Adrenal gland (tissue), 5 donors: ENCODE results near the gene ASIC3.

ENCODE experiments used
- CTCF ChIP-seq, 6 experiments: fragments of 450-650 bp in 4 of 6; fragments of 200-600 bp in 2 of 6; sonication (generic) in 1 of 6; IDR thresholded peaks; 1 replicate in 5 of 6; 2 replicates in 1 of 6; pipeline versions ENCODE4 v1.5.1 to v1.8.0; 2016 to 2021; ENCODE audit warnings: antibody characterized with exemption in 6 of 6, mild to moderate bottlenecking in 2 of 6, moderate library complexity in 1 of 6
- POLR2A ChIP-seq, 2 donors: fragments of 450-650 bp; IDR thresholded peaks; one replicate each; pipeline ENCODE4 v1.6.1; 2017; ENCODE audit warnings: antibody characterized with exemption in 2 of 2, mild to moderate bottlenecking in 2 of 2, moderate library complexity in 1 of 2
- donor health status: DM: no; HTN: no; CAD: no.

GRCh38 chr7:151035902-151036301, 12.4 kb upstream of the ASIC3 start:
- TF ChIP-seq CTCF (IDR thresholded peaks at IDR 0.05) (no peak), POLR2A (IDR thresholded peaks at IDR 0.05) (no peak)
